ENCODE data around the gene UVSSA.

- TF ChIP-seq RXRA (IDR thresholded peaks at IDR 0.05; ENCODE audit: borderline replicate concordance, low read depth) (no peak), CTCF (IDR thresholded peaks at IDR 0.05) (no peak), TAF1 (IDR thresholded peaks at IDR 0.05; ENCODE audit: borderline replicate concordance, low read depth, low read length) (no peak), NFIC (IDR thresholded peaks at IDR 0.05; ENCODE audit: borderline replicate concordance) (no peak), RFX5 (IDR thresholded peaks at IDR 0.05; ENCODE audit: low read length) (no peak), FOXJ3 (CRISPR knock-in tag; IDR thresholded peaks at IDR 0.05) (no peak), RAD21 (IDR thresholded peaks at IDR 0.05; ENCODE audit: low read length) (no peak), JUND (IDR thresholded peaks at IDR 0.05) (no peak), EZH2phosphoT487 (IDR thresholded peaks at IDR 0.05; ENCODE audit: borderline replicate concordance, low read depth) (no peak), YY1 (IDR thresholded peaks at IDR 0.05; ENCODE audit: low read depth) (no peak)
- TF ChIP-seq, protein P1, sequence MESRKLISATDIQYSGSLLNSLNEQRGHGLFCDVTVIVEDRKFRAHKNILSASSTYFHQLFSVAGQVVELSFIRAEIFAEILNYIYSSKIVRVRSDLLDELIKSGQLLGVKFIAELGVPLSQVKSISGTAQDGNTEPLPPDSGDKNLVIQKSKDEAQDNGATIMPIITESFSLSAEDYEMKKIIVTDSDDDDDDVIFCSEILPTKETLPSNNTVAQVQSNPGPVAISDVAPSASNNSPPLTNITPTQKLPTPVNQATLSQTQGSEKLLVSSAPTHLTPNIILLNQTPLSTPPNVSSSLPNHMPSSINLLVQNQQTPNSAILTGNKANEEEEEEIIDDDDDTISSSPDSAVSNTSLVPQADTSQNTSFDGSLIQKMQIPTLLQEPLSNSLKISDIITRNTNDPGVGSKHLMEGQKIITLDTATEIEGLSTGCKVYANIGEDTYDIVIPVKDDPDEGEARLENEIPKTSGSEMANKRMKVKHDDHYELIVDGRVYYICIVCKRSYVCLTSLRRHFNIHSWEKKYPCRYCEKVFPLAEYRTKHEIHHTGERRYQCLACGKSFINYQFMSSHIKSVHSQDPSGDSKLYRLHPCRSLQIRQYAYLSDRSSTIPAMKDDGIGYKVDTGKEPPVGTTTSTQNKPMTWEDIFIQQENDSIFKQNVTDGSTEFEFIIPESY (IDR thresholded peaks at IDR 0.05; ENCODE audit: borderline replicate concordance, low read depth), result no peak
- TF ChIP-seq, protein P2, sequence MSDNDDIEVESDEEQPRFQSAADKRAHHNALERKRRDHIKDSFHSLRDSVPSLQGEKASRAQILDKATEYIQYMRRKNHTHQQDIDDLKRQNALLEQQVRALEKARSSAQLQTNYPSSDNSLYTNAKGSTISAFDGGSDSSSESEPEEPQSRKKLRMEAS (IDR thresholded peaks at IDR 0.05; ENCODE audit: low read depth), result no peak
Observed at GRCh38 chr4:1336088-1336491, 10.9 kb upstream of the UVSSA start.

All from SK-N-SH (cell line).